ENCODE measurements around the gene CDKN3.

The CDKN3 gene

DNA sequence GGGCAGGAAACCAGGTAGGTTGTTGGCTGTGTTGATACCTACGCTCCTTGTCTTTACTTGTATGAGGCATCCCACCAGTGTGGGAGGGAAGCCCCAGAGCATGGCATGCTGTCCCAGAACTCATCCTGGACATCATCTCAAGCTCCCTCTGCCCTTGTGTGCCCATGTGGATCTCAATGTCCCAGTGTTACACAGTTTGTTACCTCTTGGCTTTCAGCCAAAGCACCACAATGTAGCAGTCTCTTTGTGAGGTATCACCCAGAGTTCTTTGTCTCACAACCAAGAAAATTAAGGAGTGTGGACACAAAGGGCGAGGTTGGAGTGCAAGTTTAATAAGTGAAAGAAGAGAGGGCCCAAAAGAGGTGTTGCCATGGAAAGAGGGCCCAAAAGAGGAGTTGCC, 43.1 kb upstream of the CDKN3 start:
- H3K27ac ChIP-seq: no peak overlapping the region
- TF ChIP-seq, protein P1, sequence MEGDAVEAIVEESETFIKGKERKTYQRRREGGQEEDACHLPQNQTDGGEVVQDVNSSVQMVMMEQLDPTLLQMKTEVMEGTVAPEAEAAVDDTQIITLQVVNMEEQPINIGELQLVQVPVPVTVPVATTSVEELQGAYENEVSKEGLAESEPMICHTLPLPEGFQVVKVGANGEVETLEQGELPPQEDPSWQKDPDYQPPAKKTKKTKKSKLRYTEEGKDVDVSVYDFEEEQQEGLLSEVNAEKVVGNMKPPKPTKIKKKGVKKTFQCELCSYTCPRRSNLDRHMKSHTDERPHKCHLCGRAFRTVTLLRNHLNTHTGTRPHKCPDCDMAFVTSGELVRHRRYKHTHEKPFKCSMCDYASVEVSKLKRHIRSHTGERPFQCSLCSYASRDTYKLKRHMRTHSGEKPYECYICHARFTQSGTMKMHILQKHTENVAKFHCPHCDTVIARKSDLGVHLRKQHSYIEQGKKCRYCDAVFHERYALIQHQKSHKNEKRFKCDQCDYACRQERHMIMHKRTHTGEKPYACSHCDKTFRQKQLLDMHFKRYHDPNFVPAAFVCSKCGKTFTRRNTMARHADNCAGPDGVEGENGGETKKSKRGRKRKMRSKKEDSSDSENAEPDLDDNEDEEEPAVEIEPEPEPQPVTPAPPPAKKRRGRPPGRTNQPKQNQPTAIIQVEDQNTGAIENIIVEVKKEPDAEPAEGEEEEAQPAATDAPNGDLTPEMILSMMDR (conservative IDR thresholded peaks at IDR 0.05): no peak

DNA sequence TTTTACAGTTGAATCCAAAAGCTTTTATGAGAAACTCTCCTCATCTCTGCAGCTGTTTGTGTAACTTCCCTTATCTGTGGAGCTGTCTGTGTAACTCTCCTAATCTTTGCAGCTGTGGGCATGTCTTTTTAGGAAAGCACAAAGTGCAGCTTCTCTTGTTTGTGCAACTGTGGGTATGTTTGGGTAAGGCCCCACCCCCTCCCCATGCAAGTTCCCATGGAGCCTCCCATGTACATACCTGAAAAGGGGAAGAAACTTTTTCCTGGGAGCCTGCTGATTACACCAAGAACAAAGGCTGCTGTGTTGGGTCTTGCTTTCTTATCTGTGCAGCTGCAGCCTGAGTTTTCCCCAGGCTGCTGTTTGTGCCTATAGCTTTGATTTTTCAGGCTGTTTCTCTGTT, 42.7 kb upstream of the CDKN3 start:
- TF ChIP-seq, protein P1 (conservative IDR thresholded peaks at IDR 0.05): no peak
- H3K27ac ChIP-seq: no peak overlapping the region

GRCh38 chr14:54354968-54355641, 41.7 kb upstream of the CDKN3 start:
- TF ChIP-seq, protein P1 (conservative IDR thresholded peaks at IDR 0.05): no peak
- no peak overlapping the region for H3K27ac ChIP-seq

GRCh38 chr14:54355698-54356097, 41.1 kb upstream of the CDKN3 start:
- TF ChIP-seq, protein P1 (conservative IDR thresholded peaks at IDR 0.05): no peak
- H3K27ac ChIP-seq: no peak overlapping the region

GRCh38 chr14:54356172-54356571, 40.6 kb upstream of the CDKN3 start:
- no peak overlapping the region for H3K27ac ChIP-seq
- TF ChIP-seq, protein P1 (conservative IDR thresholded peaks at IDR 0.05): no peak

DNA sequence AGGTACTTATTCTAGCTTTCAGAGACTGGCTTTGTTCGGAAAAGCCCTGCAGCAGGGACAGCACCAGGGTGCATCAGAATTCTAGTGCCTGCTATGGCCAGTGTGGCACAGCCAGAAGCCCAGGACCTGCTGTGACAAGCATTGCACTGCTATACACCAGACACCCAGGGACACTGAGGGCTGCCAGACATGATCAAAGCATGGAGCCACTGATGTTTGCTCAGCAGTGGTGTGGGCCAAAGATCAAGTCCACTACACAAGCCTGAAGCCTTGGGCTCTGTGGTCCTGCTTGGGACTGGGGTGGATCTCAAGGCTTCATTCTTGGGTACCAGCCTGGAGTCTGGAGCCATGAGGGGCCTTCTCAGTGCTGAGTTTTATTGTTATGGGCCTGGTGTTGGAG, 36.1 kb upstream of the CDKN3 start:
- H3K27ac ChIP-seq: no peak overlapping the region
- TF ChIP-seq, protein P1 (conservative IDR thresholded peaks at IDR 0.05): no peak

- TF ChIP-seq, protein P1 (conservative IDR thresholded peaks at IDR 0.05): no peak
Observed at GRCh38 chr14:54362089-54362504, 34.7 kb upstream of the CDKN3 start.

More at GRCh38 chr14:54362089-54362504, 34.7 kb upstream of the CDKN3 start:
- H3K27ac ChIP-seq: peak overlapping the region; percentile 53; the same call in 1 of the 2 replicates

Data from VCaP (cell line).